Right atrium auricular region (tissue), 2 donors: Measurements from ENCODE around the gene GPATCH4. TPM values are rescaled to one million over a fixed set of nuclear protein-coding genes. Genes with fewer than 3 reads are reported as not detected.

ENCODE experiments used
- DNase-seq: peaks from one replicate; pipeline ENCODE4 v3.0.0-alpha.2; 2019; ENCODE audit warnings: low spot score
- H3K27ac ChIP-seq, 2 donors: fragments of 200-600 bp; sonication (generic); 1 replicate in 1 of 2; 2 replicates in 1 of 2; pipeline ENCODE4 v1.5.1; 2016 to 2019
- H3K27me3 ChIP-seq, 2 donors: fragments of 200-600 bp; sonication (generic); one replicate each; pipeline versions ENCODE4 v1.5.1 to v1.6.0; 2017 to 2019
- H3K36me3 ChIP-seq: fragments of 200-600 bp; sonication (generic); one replicate; pipeline ENCODE4 v1.5.1; 2016
- H3K4me1 ChIP-seq, 2 donors: fragments of 200-600 bp; sonication (generic); one replicate each; pipeline versions ENCODE4 v1.5.1 to v1.6.0; 2017 to 2019
- H3K4me3 ChIP-seq, 2 donors: fragments of 200-600 bp; sonication (generic); 1 replicate in 1 of 2; 2 replicates in 1 of 2; pipeline ENCODE4 v1.5.1; 2017 to 2019; ENCODE audit warnings: mild to moderate bottlenecking in 1 of 2, moderate library complexity in 1 of 2
- H3K9me3 ChIP-seq, 2 donors: fragments of 200-600 bp; sonication (generic); one replicate each; pipeline ENCODE4 v1.5.1; 2019
- total RNA-seq, 2 donors: library from RNA; depleted of rRNA; stranded (reverse); fragments of >200 nt; gene quantifications; one replicate each; pipeline ENCODE4 v1.1.0, GENCODE V29; 2016
- TF ChIP-seq, protein P1 (sequence below), 2 donors: fragments of 200-600 bp; sonication (generic); IDR thresholded peaks; one replicate each; pipeline ENCODE4 v1.5.1; 2019; ENCODE audit warnings: antibody characterized with exemption in 2 of 2

The GPATCH4 gene
- total RNA-seq, 2 donors from 2014 or later = 12.7 to 14.3 TPM

DNA sequence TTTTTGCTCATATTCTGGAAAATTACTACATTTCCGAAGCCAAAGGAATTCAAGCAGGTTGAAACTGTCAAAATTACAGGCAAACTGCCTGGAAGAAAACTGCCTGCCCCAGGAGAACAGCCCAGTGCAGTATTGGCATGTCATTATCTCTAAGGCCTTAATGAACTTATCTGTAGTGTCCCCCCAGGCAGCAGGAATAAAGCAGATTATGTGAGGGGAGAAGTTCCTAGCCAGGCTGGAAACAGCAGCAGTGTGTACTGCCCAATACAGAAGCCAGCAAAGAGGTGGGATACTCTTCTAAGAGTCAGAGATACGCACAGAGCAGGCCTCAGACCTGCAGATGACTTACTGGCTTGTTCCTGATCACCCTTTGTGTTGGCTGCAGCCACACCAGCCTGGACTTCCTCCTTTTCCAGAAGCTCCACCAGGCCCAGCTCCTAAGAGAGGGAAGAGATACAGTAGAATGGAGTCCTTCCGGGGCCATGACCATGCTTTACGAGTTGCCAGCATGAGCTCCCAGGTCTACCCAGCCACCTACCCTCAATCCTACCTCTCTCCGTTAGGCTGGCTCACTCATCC lies 40.6 kb downstream of the GPATCH4 start:
- no peaks in the 10 kb centered on the region for H3K9me3 ChIP-seq
- TF ChIP-seq, protein P1, sequence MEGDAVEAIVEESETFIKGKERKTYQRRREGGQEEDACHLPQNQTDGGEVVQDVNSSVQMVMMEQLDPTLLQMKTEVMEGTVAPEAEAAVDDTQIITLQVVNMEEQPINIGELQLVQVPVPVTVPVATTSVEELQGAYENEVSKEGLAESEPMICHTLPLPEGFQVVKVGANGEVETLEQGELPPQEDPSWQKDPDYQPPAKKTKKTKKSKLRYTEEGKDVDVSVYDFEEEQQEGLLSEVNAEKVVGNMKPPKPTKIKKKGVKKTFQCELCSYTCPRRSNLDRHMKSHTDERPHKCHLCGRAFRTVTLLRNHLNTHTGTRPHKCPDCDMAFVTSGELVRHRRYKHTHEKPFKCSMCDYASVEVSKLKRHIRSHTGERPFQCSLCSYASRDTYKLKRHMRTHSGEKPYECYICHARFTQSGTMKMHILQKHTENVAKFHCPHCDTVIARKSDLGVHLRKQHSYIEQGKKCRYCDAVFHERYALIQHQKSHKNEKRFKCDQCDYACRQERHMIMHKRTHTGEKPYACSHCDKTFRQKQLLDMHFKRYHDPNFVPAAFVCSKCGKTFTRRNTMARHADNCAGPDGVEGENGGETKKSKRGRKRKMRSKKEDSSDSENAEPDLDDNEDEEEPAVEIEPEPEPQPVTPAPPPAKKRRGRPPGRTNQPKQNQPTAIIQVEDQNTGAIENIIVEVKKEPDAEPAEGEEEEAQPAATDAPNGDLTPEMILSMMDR (IDR thresholded peaks at IDR 0.05) = no peak
- no peak overlapping the region for H3K27ac ChIP-seq
- H3K36me3 ChIP-seq = no peaks in the 10 kb centered on the region
- DNase-seq = no peak
- H3K4me1 ChIP-seq = no peaks in the 10 kb centered on the region
- no peaks in the 10 kb centered on the region for H3K27me3 ChIP-seq
- no peak overlapping the region for H3K4me3 ChIP-seq

DNA sequence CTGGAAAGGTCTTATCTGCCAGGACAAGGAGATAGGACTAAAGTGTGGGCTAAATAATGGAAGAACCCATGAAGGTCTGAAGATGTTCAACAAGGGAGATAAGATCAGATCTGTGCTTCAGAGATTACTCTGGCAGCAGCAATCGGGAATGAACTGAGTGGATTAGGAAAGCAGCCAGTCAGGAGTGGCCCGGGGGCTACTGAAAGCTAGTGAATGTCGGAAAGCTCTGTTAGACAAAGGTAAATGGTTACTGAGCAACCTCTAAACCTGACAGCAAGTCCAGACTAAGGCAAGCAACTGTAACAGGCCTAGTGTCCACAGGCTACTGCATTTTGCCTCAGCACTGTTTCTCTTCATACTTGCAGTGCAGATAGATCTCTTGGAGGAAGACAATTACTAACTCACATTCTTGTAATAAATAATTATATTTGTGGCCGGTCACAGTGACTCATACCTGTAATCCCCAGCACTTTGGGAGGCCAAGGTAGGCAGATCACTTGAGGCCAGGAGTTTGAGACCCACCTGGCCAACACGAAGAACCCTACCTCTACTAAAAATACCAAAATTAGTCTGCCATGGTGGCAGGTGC lies 41.4 kb downstream of the GPATCH4 start:
- Histone ChIP-seq H3K4me3 (no peak overlapping the region), H3K9me3 (no peaks in the 10 kb centered on the region), H3K27ac (no peak overlapping the region), H3K4me1 (no peaks in the 10 kb centered on the region), H3K36me3 (no peaks in the 10 kb centered on the region), H3K27me3 (no peaks in the 10 kb centered on the region)
- TF ChIP-seq, protein P1 (IDR thresholded peaks at IDR 0.05) = no peak
- no peak for DNase-seq

- TF ChIP-seq, protein P1 (IDR thresholded peaks at IDR 0.05) = no peak
- H3K27ac ChIP-seq = no peak overlapping the region
- H3K4me3 ChIP-seq = no peak overlapping the region
- no peaks in the 10 kb centered on the region for H3K4me1 ChIP-seq
- no peak for DNase-seq
- no peaks in the 10 kb centered on the region for H3K36me3 ChIP-seq
- H3K27me3 ChIP-seq = no peaks in the 10 kb centered on the region
- H3K9me3 ChIP-seq = no peaks in the 10 kb centered on the region
Measured at GRCh38 chr1:156559086-156559796, 42.0 kb downstream of the GPATCH4 start.

GRCh38 chr1:156556354-156556753 lies 44.9 kb downstream of the GPATCH4 start:
- DNase-seq = no peak
- Histone ChIP-seq H3K27ac (no peak overlapping the region), H3K36me3 (no peaks in the 10 kb centered on the region), H3K9me3 (no peaks in the 10 kb centered on the region), H3K4me3 (no peak overlapping the region), H3K4me1 (no peaks in the 10 kb centered on the region), H3K27me3 (no peaks in the 10 kb centered on the region)
- TF ChIP-seq, protein P1 (IDR thresholded peaks at IDR 0.05) = no peak

GRCh38 chr1:156555715-156556114 lies 45.6 kb downstream of the GPATCH4 start:
- TF ChIP-seq, protein P1 (IDR thresholded peaks at IDR 0.05) = no peak
- no peak for DNase-seq
- Histone ChIP-seq H3K4me3 (no peak overlapping the region), H3K4me1 (no peaks in the 10 kb centered on the region), H3K27ac (no peak overlapping the region), H3K27me3 (no peaks in the 10 kb centered on the region), H3K36me3 (no peaks in the 10 kb centered on the region), H3K9me3 (no peaks in the 10 kb centered on the region)
